Effector memory CD4-positive, alpha-beta T cell (primary cell): ENCODE results near the gene PRL.

ENCODE experiments used
- DNase-seq, 3 donors: peaks; one replicate each; pipeline ENCODE4 v3.0.0-alpha.2; 2020
- H3K27ac ChIP-seq: 2 replicates; pipeline ENCODE4 v1.7.0; 2013; ENCODE audit warnings: mild to moderate bottlenecking, low read length, moderate library complexity; ENCODE audit not compliant: insufficient read depth, poor library complexity, severe bottlenecking
- H3K27me3 ChIP-seq: replicated peaks from 2 replicates; pipeline ENCODE4 v1.7.0; 2013; ENCODE audit warnings: mild to moderate bottlenecking, low read length; ENCODE audit not compliant: insufficient read depth, control insufficient read depth, poor library complexity, severe bottlenecking
- H3K36me3 ChIP-seq: 2 replicates; pipeline ENCODE4 v1.7.0; 2013; ENCODE audit warnings: mild to moderate bottlenecking, low read length, moderate library complexity; ENCODE audit not compliant: control insufficient read depth, insufficient read depth
- H3K4me1 ChIP-seq: 2 replicates; pipeline ENCODE4 v1.7.0; 2013; ENCODE audit warnings: low read length, mild to moderate bottlenecking; ENCODE audit not compliant: control insufficient read depth, insufficient read depth, poor library complexity, severe bottlenecking
- H3K4me3 ChIP-seq: 2 replicates; pipeline ENCODE4 v1.7.0; 2013; ENCODE audit warnings: low read length, low read depth, mild to moderate bottlenecking; ENCODE audit not compliant: insufficient read depth, poor library complexity, severe bottlenecking
- H3K9me3 ChIP-seq: 2 replicates; pipeline ENCODE4 v1.7.0; 2013; ENCODE audit warnings: mild to moderate bottlenecking, low read length, moderate library complexity; ENCODE audit not compliant: control insufficient read depth

The PRL gene

GRCh38 chr6:22239261-22239921 is 57.4 kb downstream of the PRL start:
- DNase-seq, result no peak
- Histone ChIP-seq H3K9me3 (no peaks in the 10 kb centered on the region), H3K4me1 (no peaks in the 10 kb centered on the region), H3K27ac (no peak overlapping the region), H3K4me3 (no peak overlapping the region), H3K27me3 (no peaks in the 10 kb centered on the region), H3K36me3 (no peaks in the 10 kb centered on the region)

DNA sequence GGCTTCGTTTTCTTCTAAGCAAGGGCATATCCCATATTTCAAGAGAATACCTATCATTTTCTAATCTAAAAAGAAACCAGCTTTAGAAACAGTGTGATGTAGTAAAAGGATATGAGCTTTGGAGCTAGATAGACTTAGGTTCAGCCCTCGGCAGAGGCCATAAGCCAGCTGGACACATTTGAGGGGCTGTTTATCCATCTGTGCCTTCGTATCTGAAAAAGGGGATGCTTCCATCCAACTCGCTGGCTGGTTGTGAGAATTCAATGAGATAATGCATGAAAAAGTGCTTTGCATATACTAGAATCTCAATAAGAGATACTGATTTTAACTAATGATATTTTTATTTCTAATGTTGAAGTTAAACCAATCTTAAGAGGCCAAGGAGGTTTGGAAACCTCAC is 58.0 kb downstream of the PRL start:
- Histone ChIP-seq H3K27me3 (no peaks in the 10 kb centered on the region), H3K9me3 (no peaks in the 10 kb centered on the region), H3K27ac (no peak overlapping the region), H3K4me3 (no peak overlapping the region), H3K36me3 (no peaks in the 10 kb centered on the region), H3K4me1 (no peaks in the 10 kb centered on the region)
- no peak for DNase-seq

- Histone ChIP-seq H3K4me3 (no peak overlapping the region), H3K27ac (no peak overlapping the region)
- DNase-seq, result no peak
These were observed 59.3 kb downstream of the PRL start for GRCh38 chr6:22237526-22237925.

More at GRCh38 chr6:22237526-22237925, 59.3 kb downstream of the PRL start:
- Histone ChIP-seq H3K27me3 (no peaks in the 10 kb centered on the region), H3K4me1 (no peaks in the 10 kb centered on the region), H3K36me3 (no peaks in the 10 kb centered on the region), H3K9me3 (no peaks in the 10 kb centered on the region)
